ENCODE data around the gene FBXL20. TPM values are rescaled to one million over a fixed set of nuclear protein-coding genes. Genes with fewer than 3 reads are reported as not detected.
"Not testable (repeated sequence)": the region's sequence is repeated elsewhere in the genome, so short reads cannot be mapped to it uniquely, and the experiment has no call there.

FBXL20 gene
- total RNA-seq, 2 donors from 2014 or later, result 30.8 to 45.2 TPM

DNA sequence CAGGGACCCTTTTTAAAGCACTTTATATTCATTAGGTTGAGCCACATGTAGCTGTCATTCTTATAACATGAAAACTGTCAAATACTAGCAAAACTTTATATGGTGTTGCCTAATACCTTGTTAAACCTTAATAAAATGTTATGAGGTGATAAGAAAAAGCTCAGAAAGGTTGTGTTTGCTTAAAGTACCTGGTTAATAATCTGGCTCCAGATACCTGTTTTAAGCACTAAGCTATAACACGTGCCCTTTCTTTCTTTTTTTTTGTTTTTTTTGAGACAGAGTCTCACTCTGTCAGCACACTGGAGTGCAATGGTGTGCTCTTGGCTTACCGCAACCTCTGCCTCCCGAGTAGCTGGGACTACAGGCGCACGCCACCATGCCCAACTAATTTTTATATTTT lies 116.7 kb downstream of the FBXL20 start:
- no peaks in the 10 kb centered on the region for H3K27me3 ChIP-seq (replicated peaks; ENCODE audit: insufficient read depth)
- no peaks in the 10 kb centered on the region for H3K9me3 ChIP-seq
- H3K27ac ChIP-seq, result no peak overlapping the region
- ATAC-seq (ENCODE audit: insufficient number of reproducible peaks, low FRiP score, low read depth), result no peak
- TF ChIP-seq, protein P1, sequence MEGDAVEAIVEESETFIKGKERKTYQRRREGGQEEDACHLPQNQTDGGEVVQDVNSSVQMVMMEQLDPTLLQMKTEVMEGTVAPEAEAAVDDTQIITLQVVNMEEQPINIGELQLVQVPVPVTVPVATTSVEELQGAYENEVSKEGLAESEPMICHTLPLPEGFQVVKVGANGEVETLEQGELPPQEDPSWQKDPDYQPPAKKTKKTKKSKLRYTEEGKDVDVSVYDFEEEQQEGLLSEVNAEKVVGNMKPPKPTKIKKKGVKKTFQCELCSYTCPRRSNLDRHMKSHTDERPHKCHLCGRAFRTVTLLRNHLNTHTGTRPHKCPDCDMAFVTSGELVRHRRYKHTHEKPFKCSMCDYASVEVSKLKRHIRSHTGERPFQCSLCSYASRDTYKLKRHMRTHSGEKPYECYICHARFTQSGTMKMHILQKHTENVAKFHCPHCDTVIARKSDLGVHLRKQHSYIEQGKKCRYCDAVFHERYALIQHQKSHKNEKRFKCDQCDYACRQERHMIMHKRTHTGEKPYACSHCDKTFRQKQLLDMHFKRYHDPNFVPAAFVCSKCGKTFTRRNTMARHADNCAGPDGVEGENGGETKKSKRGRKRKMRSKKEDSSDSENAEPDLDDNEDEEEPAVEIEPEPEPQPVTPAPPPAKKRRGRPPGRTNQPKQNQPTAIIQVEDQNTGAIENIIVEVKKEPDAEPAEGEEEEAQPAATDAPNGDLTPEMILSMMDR (IDR thresholded peaks at IDR 0.05), result no peak
- peaks cover 10 to 13% of the 10 kb centered on the region in 2 donors for H3K4me1 ChIP-seq (ENCODE audit: control insufficient read depth in 1 of 2, low read depth in 2 of 2)
- peaks cover 7% of the 10 kb centered on the region for H3K36me3 ChIP-seq
- no peak for DNase-seq (ENCODE audit: low spot score)
- no peak overlapping the region for H3K4me3 ChIP-seq

DNA sequence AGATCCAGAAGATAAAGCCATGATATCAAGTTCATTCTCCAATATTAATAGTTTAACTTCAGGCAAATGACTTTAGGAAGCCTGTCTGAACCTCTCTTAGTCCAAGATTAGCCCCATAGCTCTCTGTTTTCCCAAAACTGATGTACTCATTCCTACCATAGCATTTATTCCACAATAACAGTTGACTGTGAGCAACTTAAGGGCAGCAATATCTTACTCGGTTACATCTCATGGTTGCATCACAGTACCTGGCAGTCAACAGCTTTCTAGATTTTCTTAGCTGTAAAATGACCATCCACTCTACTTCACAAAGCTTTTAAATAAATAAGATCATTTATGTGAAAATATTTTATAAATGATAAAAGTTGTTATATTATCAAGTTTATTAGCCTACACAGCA lies 117.5 kb downstream of the FBXL20 start:
- TF ChIP-seq, protein P1 (IDR thresholded peaks at IDR 0.05), result no peak
- H3K4me3 ChIP-seq, result no peak overlapping the region
- H3K27me3 ChIP-seq (replicated peaks; ENCODE audit: insufficient read depth), result no peaks in the 10 kb centered on the region
- ATAC-seq (ENCODE audit: insufficient number of reproducible peaks, low FRiP score, low read depth), result no peak
- H3K9me3 ChIP-seq, result no peaks in the 10 kb centered on the region
- DNase-seq (ENCODE audit: low spot score), result no peak
- peak overlapping the region in 1 of 2 donors; percentile 17 for H3K27ac ChIP-seq
- peaks cover 12% of the 10 kb centered on the region for H3K36me3 ChIP-seq
- peaks cover 10 to 13% of the 10 kb centered on the region in 2 donors for H3K4me1 ChIP-seq (ENCODE audit: control insufficient read depth in 1 of 2, low read depth in 2 of 2)

DNA sequence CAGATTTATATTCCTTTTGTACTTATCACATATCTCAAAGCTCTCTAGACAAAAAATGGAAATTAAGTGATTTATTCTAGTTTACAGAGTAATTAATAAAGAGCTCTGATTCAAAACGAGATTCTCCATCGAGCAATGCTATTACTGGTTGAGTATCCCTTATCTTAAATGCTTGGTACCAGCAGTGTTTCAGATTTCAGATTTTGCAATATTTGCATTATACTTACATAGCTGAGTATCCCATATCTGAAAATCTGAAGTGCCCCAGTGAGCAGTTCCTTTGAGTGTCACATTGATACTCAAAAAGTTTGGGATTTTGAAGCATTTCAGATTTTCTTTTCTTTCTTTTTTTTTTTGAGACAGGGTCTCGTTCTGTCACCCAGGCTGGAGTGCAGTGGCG lies 118.3 kb downstream of the FBXL20 start:
- no peak overlapping the region for H3K4me3 ChIP-seq
- no peak for ATAC-seq (ENCODE audit: insufficient number of reproducible peaks, low FRiP score, low read depth)
- peaks cover 15% of the 10 kb centered on the region for H3K36me3 ChIP-seq
- peaks cover 10 to 13% of the 10 kb centered on the region in 2 donors for H3K4me1 ChIP-seq (ENCODE audit: control insufficient read depth in 1 of 2, low read depth in 2 of 2)
- no peak overlapping the region for H3K27ac ChIP-seq
- H3K9me3 ChIP-seq, result no peaks in the 10 kb centered on the region
- DNase-seq (ENCODE audit: low spot score), result no peak
- TF ChIP-seq, protein P1 (IDR thresholded peaks at IDR 0.05), result no peak
- H3K27me3 ChIP-seq (replicated peaks; ENCODE audit: insufficient read depth), result no peaks in the 10 kb centered on the region

DNA sequence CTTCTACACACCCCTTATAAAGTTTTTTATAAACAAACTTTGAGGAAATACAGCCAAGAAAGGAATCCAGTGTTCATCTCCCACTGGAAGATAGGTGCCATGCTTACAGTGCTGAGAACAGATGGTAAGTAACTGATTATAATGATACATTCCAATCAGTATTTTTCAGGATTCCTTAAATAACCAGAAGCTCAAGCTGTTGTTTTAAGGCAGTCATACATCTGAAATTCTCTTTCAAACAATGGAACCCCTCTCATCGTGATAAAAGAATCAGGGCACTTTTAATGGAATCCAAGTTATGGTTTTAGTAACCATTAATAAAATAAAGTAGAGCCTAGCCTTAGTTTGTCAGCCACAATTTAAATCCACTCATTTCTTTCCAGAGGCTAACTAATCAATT lies 119.6 kb downstream of the FBXL20 start:
- DNase-seq (ENCODE audit: low spot score) (no peak), ATAC-seq (ENCODE audit: insufficient number of reproducible peaks, low FRiP score, low read depth) (no peak)
- Histone ChIP-seq H3K27me3 (replicated peaks; ENCODE audit: insufficient read depth) (no peaks in the 10 kb centered on the region), H3K27ac (peak overlapping the region in 1 of 2 donors; percentile 54), H3K4me3 (no peak overlapping the region), H3K36me3 (peaks cover 15% of the 10 kb centered on the region), H3K9me3 (no peaks in the 10 kb centered on the region), H3K4me1 (ENCODE audit: control insufficient read depth in 1 of 2, low read depth in 2 of 2) (peaks cover 10 to 13% of the 10 kb centered on the region in 2 donors)
- TF ChIP-seq, protein P1 (IDR thresholded peaks at IDR 0.05), result no peak

DNA sequence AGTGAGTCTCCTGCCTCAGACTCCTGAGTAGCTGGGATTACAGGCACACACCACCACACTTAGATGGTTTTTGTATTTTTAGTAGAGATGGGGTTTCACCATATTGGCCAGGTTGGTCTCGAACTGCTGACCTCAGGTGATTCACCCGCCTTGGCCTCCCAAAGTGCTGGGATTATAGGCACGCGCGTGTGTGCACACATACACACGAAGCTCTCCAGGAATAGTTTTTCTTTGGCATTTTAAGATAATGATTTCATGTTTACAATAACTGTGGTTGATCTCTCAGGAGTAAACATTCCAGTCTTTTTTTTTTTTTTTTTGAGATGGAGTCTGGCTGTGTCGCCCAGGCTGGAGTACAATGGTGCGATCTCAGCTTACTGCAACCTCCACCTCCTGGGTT lies 123.2 kb downstream of the FBXL20 start:
- H3K27ac ChIP-seq; DNase-seq (ENCODE audit: low spot score); H3K27me3 ChIP-seq (replicated peaks; ENCODE audit: insufficient read depth); H3K9me3 ChIP-seq; ATAC-seq (ENCODE audit: insufficient number of reproducible peaks, low FRiP score, low read depth); H3K4me3 ChIP-seq: not testable (repeated sequence)
- Histone ChIP-seq H3K36me3 (peaks cover 20% of the 10 kb centered on the region), H3K4me1 (ENCODE audit: control insufficient read depth in 1 of 2, low read depth in 2 of 2) (peaks cover 7 to 13% of the 10 kb centered on the region in 2 donors)

DNA sequence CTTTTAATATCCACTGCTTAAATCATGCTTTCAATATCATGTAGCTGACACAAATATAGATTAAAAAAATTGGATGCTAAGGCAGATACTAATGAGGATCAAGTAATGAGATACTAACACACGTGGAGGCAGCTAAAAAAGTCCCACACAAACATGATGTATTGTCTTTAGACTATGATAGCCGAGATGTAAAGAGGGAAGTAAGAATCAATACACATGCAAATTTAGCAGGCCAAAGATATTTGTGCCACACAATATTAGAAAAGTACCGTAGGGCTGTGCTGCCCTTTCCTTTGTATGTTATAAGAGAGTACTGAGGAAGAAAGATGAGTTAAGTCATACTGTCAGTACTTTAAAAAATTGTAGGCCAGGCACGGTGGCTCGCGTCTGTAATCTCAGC lies 124.3 kb downstream of the FBXL20 start:
- H3K27me3 ChIP-seq (replicated peaks; ENCODE audit: insufficient read depth), result no peaks in the 10 kb centered on the region
- H3K9me3 ChIP-seq, result no peaks in the 10 kb centered on the region
- ATAC-seq (ENCODE audit: insufficient number of reproducible peaks, low FRiP score, low read depth) (no peak), DNase-seq (ENCODE audit: low spot score) (no peak)
- H3K4me1 ChIP-seq (ENCODE audit: control insufficient read depth in 1 of 2, low read depth in 2 of 2), result peaks cover 7 to 13% of the 10 kb centered on the region in 2 donors
- peaks cover 20% of the 10 kb centered on the region for H3K36me3 ChIP-seq
- no peak overlapping the region for H3K27ac ChIP-seq
- H3K4me3 ChIP-seq, result no peak overlapping the region
- TF ChIP-seq, protein P1 (IDR thresholded peaks at IDR 0.05), result no peak
